HEK293 (cell line): ENCODE results near the gene PLEKHA4.

Experiments
- CTCF ChIA-PET: fragments of 350-600 bp; formaldehyde crosslinking; extraction: SDS; loops from one replicate; lab custom pipeline; 2021; ENCODE audit warnings: antibody characterized with exemption; lab: Yijun Ruan, JAX
- POLR2A ChIA-PET: fragments of 300-600 bp; formaldehyde crosslinking; extraction: SDS; loops from one replicate; lab custom pipeline; 2020; ENCODE audit warnings: antibody characterized with exemption, inconsistent platforms; lab: Yijun Ruan, JAX
- H3K27ac ChIP-seq: fragments of 200-500 bp; sonication (Bioruptor generic); 2 replicates; pipeline ENCODE4 v1.5.1; 2014; ENCODE audit warnings: low read depth, low read length, control low read depth, inconsistent platforms; ENCODE audit errors: extremely low read depth
- H3K36me3 ChIP-seq, 2 experiments: fragments of 200-500 bp in 1 of 2; sonication (Bioruptor generic) in 1 of 2; 1 replicate in 1 of 2; 2 replicates in 1 of 2; pipeline ENCODE4 v1.5.1; 2014 to 2017; ENCODE audit warnings: inconsistent platforms in 2 of 2, low read length in 2 of 2; ENCODE audit not compliant: control insufficient read depth in 2 of 2, insufficient read depth in 1 of 2
- H3K4me1 ChIP-seq: fragments of 200-500 bp; sonication (Bioruptor generic); 2 replicates; pipeline ENCODE4 v1.5.1; 2014; ENCODE audit warnings: mild to moderate bottlenecking, low read length, inconsistent platforms; ENCODE audit not compliant: control insufficient read depth, insufficient read depth
- H3K4me3 ChIP-seq: 2 replicates; pipeline ENCODE4 v1.5.1; 2011; ENCODE audit warnings: low read depth, mild to moderate bottlenecking, control low read depth, low read length, moderate library complexity
- H3K9me3 ChIP-seq: fragments of 200-500 bp; sonication (Bioruptor generic); 2 replicates; pipeline ENCODE4 v1.5.1; 2014; ENCODE audit warnings: low read depth, low read length, inconsistent platforms; ENCODE audit not compliant: control insufficient read depth, insufficient read depth
- FEZF1 ChIP-seq: fragments of 450-650 bp; formaldehyde crosslinking; IDR thresholded peaks from 2 replicates; pipeline ENCODE4 v1.5.1; 2016; ENCODE audit warnings: missing biosample characterization, missing genetic modification characterization
- GLIS2 ChIP-seq: fragments of 450-650 bp; formaldehyde crosslinking; IDR thresholded peaks from 2 replicates; pipeline ENCODE4 v1.5.1; 2016; ENCODE audit warnings: missing biosample characterization, missing genetic modification characterization
- PRDM1 ChIP-seq: fragments of 450-650 bp; formaldehyde crosslinking; IDR thresholded peaks from 2 replicates; pipeline ENCODE4; 2016; ENCODE audit warnings: missing biosample characterization, missing genetic modification characterization
- RBAK ChIP-seq: fragments of 450-650 bp; formaldehyde crosslinking; IDR thresholded peaks from 2 replicates; pipeline ENCODE4 v1.5.1; 2016; ENCODE audit warnings: missing biosample characterization, missing genetic modification characterization
- SCRT2 ChIP-seq: fragments of 450-650 bp; formaldehyde crosslinking; IDR thresholded peaks from 2 replicates; pipeline ENCODE4 v1.5.1; 2016; ENCODE audit warnings: missing biosample characterization, missing genetic modification characterization
- TCF7L2 ChIP-seq: IDR thresholded peaks from 2 replicates; pipeline ENCODE4 v1.6.1; 2011; ENCODE audit warnings: low read depth, mild to moderate bottlenecking, inconsistent platforms, low read length, moderate library complexity, borderline replicate concordance
- ZBTB21 ChIP-seq: fragments of 450-650 bp; formaldehyde crosslinking; IDR thresholded peaks from 2 replicates; pipeline ENCODE4 v1.5.1; 2017; ENCODE audit warnings: missing biosample characterization, missing genetic modification characterization
- ZBTB8A ChIP-seq: fragments of 450-650 bp; formaldehyde crosslinking; IDR thresholded peaks from 2 replicates; pipeline ENCODE4 v1.5.1; 2016; ENCODE audit warnings: missing biosample characterization, missing genetic modification characterization
- ZEB2 ChIP-seq: fragments of 450-650 bp; formaldehyde crosslinking; IDR thresholded peaks from 2 replicates; pipeline ENCODE4 v1.5.1; 2016; ENCODE audit warnings: missing biosample characterization, missing genetic modification characterization
- ZNF112 ChIP-seq: fragments of 450-650 bp; formaldehyde crosslinking; IDR thresholded peaks from 2 replicates; pipeline ENCODE4 v1.5.0; 2017; ENCODE audit warnings: missing biosample characterization, missing genetic modification characterization
- ZNF16 ChIP-seq: fragments of 450-650 bp; formaldehyde crosslinking; IDR thresholded peaks from 2 replicates; pipeline ENCODE4 v1.5.1; 2016; ENCODE audit warnings: low read depth, missing biosample characterization, missing genetic modification characterization
- ZNF175 ChIP-seq: fragments of 450-650 bp; formaldehyde crosslinking; IDR thresholded peaks from 2 replicates; pipeline ENCODE4 v1.5.1; 2016; ENCODE audit warnings: missing biosample characterization, missing genetic modification characterization
- ZNF280D ChIP-seq: fragments of 450-650 bp; formaldehyde crosslinking; IDR thresholded peaks from 2 replicates; pipeline ENCODE4 v1.5.1; 2016; ENCODE audit warnings: missing biosample characterization, missing genetic modification characterization
- ZNF335 ChIP-seq: fragments of 450-650 bp; formaldehyde crosslinking; conservative IDR thresholded peaks from 2 replicates; pipeline ENCODE4 v1.5.1; 2016; ENCODE audit warnings: missing biosample characterization, missing genetic modification characterization
- ZNF37A ChIP-seq: fragments of 450-650 bp; IDR thresholded peaks from 2 replicates; pipeline ENCODE4 v1.5.1; 2018; ENCODE audit warnings: missing biosample characterization, missing genetic modification characterization
- ZNF544 ChIP-seq: fragments of 450-650 bp; formaldehyde crosslinking; IDR thresholded peaks from 2 replicates; pipeline ENCODE4 v1.5.0; 2017; ENCODE audit warnings: missing biosample characterization, missing genetic modification characterization
- ZNF555 ChIP-seq: fragments of 450-650 bp; formaldehyde crosslinking; conservative IDR thresholded peaks from 2 replicates; pipeline ENCODE4 v1.5.1; 2017; ENCODE audit warnings: missing biosample characterization, mild to moderate bottlenecking, missing genetic modification characterization, inconsistent platforms
- ZNF560 ChIP-seq: fragments of 450-650 bp; formaldehyde crosslinking; IDR thresholded peaks from 2 replicates; pipeline ENCODE4 v1.5.1; 2017; ENCODE audit warnings: missing biosample characterization, missing genetic modification characterization, borderline replicate concordance
- ZNF596 ChIP-seq: fragments of 450-650 bp; IDR thresholded peaks from 2 replicates; pipeline ENCODE4 v1.5.0; 2018; ENCODE audit warnings: missing biosample characterization, mild to moderate bottlenecking, missing genetic modification characterization, moderate library complexity
- ZNF629 ChIP-seq: fragments of 450-650 bp; formaldehyde crosslinking; IDR thresholded peaks from 2 replicates; pipeline ENCODE4 v1.5.1; 2017; ENCODE audit warnings: missing biosample characterization, missing genetic modification characterization
- ZNF664 ChIP-seq: fragments of 450-650 bp; formaldehyde crosslinking; IDR thresholded peaks from 2 replicates; pipeline ENCODE4 v1.5.1; 2016; ENCODE audit warnings: missing biosample characterization, missing genetic modification characterization
- ZSCAN23 ChIP-seq: fragments of 450-650 bp; formaldehyde crosslinking; IDR thresholded peaks from 2 replicates; pipeline ENCODE4 v1.5.1; 2016; ENCODE audit warnings: missing biosample characterization, missing genetic modification characterization
- TF ChIP-seq, protein P1 (sequence below): fragments of 450-650 bp; formaldehyde crosslinking; IDR thresholded peaks from 2 replicates; pipeline ENCODE4 v1.5.1; 2016; ENCODE audit warnings: missing biosample characterization, missing genetic modification characterization
- TF ChIP-seq, protein P2 (sequence below): fragments of 450-650 bp; formaldehyde crosslinking; IDR thresholded peaks from 2 replicates; pipeline ENCODE4 v1.5.1; 2016; ENCODE audit warnings: missing biosample characterization, missing genetic modification characterization, low read depth

PLEKHA4 gene

DNA sequence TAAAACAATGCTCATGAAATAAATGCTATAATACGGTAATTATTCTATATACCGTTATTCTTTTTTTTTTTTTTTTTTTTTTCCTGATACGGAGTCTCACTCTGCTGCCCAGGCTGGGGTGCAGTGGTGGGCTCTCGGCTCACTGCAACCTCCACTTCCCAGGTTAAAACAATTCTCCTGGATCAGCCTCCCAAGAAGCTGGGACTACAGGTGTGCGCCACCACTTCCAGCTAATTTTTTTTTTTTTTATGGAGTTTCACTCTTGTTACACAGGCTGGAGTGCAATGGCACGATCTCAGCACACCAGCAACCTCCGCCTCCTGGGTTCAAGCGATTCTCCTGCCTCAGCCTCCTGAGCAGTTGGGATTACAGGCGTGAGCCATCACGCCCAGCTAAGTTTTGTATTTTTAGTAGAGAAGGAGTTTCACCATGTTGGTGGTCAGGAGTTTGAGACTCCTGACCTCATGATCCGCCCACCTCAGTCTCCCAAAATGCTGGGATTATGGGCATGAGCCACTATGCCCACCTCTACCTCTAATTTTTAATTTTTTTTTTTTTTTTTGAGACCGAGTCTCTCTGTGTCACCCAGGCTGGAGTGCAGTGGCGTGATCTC is 10.7 kb upstream of the PLEKHA4 start:
- ChIA-PET POLR2A (interaction anchor here (0.7 kb wide), 2 partner anchors 87 to 373 kb away, joined by 3 to 5 read pairs; no protein-coding TSS in a partner anchor), CTCF (interaction anchor here (1.1 to 4.1 kb wide), 2 partner anchors 37 to 195 kb away, joined by 5 to 22 read pairs; no protein-coding TSS in a partner anchor)
- peaks cover 0 to 19% of the 10 kb centered on the region in 2 experiments; a peak in 2 of 3 replicates for H3K36me3 ChIP-seq
- H3K9me3 ChIP-seq = no peaks in the 10 kb centered on the region
- TF ChIP-seq TCF7L2 (no peak), ZNF280D (tag by site-specific recombination) (0 out of 2 replicates have a peak, but pooled peaks have one; percentile 37), ZBTB21 (tag by site-specific recombination) (no peak), ZNF560 (tag by site-specific recombination) (no peak)
- no peak overlapping the region for H3K27ac ChIP-seq
- peaks cover 17% of the 10 kb centered on the region for H3K4me1 ChIP-seq
- no peak overlapping the region for H3K4me3 ChIP-seq

DNA sequence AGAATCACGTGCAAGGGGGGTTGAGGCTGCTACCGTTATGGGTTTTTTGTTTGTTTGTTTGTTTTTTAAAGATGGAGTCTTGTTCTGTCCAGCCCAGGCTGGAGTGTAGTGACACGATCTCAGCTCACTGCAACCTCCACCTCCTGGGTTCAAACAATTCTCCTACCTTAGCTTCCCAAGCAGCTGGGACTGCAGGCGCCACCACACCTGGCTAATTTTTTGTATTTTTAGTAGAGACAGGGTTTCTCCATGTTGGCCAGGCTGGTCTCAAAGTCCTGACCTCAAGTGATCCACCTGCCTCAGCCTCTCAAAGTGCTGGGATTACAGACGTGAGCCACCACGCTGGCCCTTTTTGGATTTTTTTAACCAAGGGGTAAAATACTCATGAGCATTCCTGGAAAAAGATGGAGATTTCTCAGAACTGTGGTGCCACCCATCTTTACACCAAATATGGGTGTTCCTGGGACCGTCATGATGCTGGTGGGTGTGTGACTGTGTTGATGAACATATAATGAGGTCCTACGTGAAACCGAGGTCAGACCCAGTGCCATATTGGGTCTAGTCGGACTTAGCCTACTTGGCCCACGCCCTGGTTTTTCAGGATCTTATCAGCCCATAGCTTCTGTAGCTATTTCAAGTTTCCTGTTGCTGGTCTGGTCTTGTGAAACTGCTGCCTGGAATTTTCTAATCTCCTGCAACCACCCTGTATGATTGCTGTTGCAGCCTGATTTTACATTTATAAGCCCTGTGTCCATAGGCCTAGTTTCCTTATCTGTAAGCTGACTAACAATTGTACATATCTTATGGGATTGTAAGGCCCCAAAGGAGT is 10.0 kb upstream of the PLEKHA4 start:
- peaks cover 0 to 27% of the 10 kb centered on the region in 2 experiments; a peak in 2 of 3 replicates for H3K36me3 ChIP-seq
- POLR2A ChIA-PET = interaction anchor here (0.5 to 0.7 kb wide), 3 partner anchors 31 to 88 kb away, joined by 3 to 5 read pairs (median 3); no protein-coding TSS in a partner anchor
- TF ChIP-seq RBAK (tag by site-specific recombination) (no peak), GLIS2 (no peak), PRDM1 (0 out of 2 replicates have a peak, but pooled peaks have one; percentile 69)
- TF ChIP-seq, all 188 proteins: peak for 1
- H3K4me3 ChIP-seq = no peak overlapping the region
- no peaks in the 10 kb centered on the region for H3K9me3 ChIP-seq
- CTCF ChIA-PET = interaction anchor here (1.1 to 4.1 kb wide), 3 partner anchors 36 to 196 kb away, joined by 3 to 22 read pairs (median 5); no protein-coding TSS in a partner anchor
- no peak overlapping the region for H3K27ac ChIP-seq
- H3K4me1 ChIP-seq = peaks cover 21% of the 10 kb centered on the region

GRCh38 chr19:48877855-48878195 is 9.4 kb upstream of the PLEKHA4 start:
- no peak overlapping the region for H3K27ac ChIP-seq
- H3K36me3 ChIP-seq = peaks cover 0 to 29% of the 10 kb centered on the region in 2 experiments; a peak in 2 of 3 replicates
- H3K4me3 ChIP-seq = no peak overlapping the region
- POLR2A ChIA-PET = interaction anchor here (0.5 kb wide), 1 partner anchor 31 kb away, joined by 3 read pairs; no protein-coding TSS in a partner anchor
- H3K9me3 ChIP-seq = no peaks in the 10 kb centered on the region
- H3K4me1 ChIP-seq = peaks cover 24% of the 10 kb centered on the region
- CTCF ChIA-PET = interaction anchor here (1.5 to 4.1 kb wide), 2 partner anchors 36 to 93 kb away, joined by 3 to 22 read pairs; no protein-coding TSS in a partner anchor
- TF ChIP-seq ZNF37A (tag by site-specific recombination) = no peak
- no peak for TF ChIP-seq FEZF1 (tag by site-specific recombination)
- no peak for TF ChIP-seq ZNF335
- no peak for TF ChIP-seq ZEB2 (tag by site-specific recombination)
- no peak for TF ChIP-seq ZNF596
- TF ChIP-seq ZBTB8A (tag by site-specific recombination) = no peak
- no peak for TF ChIP-seq ZNF112
- TF ChIP-seq SCRT2 = no peak
- TF ChIP-seq, protein P1, sequence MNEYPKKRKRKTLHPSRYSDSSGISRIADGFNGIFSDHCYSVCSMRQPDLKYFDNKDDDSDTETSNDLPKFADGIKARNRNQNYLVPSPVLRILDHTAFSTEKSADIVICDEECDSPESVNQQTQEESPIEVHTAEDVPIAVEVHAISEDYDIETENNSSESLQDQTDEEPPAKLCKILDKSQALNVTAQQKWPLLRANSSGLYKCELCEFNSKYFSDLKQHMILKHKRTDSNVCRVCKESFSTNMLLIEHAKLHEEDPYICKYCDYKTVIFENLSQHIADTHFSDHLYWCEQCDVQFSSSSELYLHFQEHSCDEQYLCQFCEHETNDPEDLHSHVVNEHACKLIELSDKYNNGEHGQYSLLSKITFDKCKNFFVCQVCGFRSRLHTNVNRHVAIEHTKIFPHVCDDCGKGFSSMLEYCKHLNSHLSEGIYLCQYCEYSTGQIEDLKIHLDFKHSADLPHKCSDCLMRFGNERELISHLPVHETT (tag by site-specific recombination) = no peak
- no peak for TF ChIP-seq ZNF555 (tag by site-specific recombination)
- TF ChIP-seq ZNF664 (tag by site-specific recombination) = no peak
- no peak for TF ChIP-seq ZNF16 (tag by site-specific recombination)
- TF ChIP-seq ZNF629 (tag by site-specific recombination) = no peak
- TF ChIP-seq ZNF544 (tag by site-specific recombination) = no peak
- no peak for TF ChIP-seq ZNF175 (tag by site-specific recombination)
- no peak for TF ChIP-seq ZSCAN23
- TF ChIP-seq, protein P2, sequence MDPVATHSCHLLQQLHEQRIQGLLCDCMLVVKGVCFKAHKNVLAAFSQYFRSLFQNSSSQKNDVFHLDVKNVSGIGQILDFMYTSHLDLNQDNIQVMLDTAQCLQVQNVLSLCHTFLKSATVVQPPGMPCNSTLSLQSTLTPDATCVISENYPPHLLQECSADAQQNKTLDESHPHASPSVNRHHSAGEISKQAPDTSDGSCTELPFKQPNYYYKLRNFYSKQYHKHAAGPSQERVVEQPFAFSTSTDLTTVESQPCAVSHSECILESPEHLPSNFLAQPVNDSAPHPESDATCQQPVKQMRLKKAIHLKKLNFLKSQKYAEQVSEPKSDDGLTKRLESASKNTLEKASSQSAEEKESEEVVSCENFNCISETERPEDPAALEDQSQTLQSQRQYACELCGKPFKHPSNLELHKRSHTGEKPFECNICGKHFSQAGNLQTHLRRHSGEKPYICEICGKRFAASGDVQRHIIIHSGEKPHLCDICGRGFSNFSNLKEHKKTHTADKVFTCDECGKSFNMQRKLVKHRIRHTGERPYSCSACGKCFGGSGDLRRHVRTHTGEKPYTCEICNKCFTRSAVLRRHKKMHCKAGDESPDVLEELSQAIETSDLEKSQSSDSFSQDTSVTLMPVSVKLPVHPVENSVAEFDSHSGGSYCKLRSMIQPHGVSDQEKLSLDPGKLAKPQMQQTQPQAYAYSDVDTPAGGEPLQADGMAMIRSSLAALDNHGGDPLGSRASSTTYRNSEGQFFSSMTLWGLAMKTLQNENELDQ = no peak
